ENCODE results near the gene FAM219B. TPM values are rescaled to one million over a fixed set of nuclear protein-coding genes. Genes with fewer than 3 reads are reported as not detected.

Gene FAM219B
- total and polyA plus RNA-seq, 2 of the 4 experiments (the other 2 are of a cell fraction) = 24.9 to 48.7 TPM

DNA sequence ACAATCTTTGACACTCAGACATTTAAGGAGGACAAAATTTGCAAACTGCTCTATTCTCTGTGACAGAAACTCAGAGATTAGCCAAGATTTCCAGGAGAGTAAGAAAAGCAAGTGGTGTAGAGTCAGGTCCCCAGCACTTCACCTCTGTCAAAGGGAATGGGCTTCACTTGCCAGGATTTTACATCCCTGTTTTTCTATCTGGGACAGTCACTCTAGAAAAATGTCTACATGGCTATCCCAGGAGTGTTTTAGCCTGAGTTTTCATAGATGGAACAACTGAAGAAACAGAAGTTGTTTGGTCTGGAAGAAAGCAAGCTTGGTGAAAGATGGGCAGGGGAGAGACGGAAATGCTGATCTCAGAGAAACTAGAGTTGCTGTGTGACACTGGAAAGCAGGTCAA lies 3.0 kb downstream of the FAM219B start:
- Histone ChIP-seq H4K20me1 (ENCODE audit: insufficient read depth, low read length) (peaks cover 13% of the 10 kb centered on the region), H3K4me3 (ENCODE audit: insufficient read depth, low read depth, low read length) (no peak overlapping the region), H3K27ac (ENCODE audit: insufficient read depth, low read length) (no peak overlapping the region), H2AK9ac (replicated peaks; ENCODE audit: low read depth, low read length, poor library complexity) (peak overlapping the region; percentile 23), H3K9me1 (ENCODE audit: insufficient read depth, low read length) (peaks cover 4% of the 10 kb centered on the region), H3K14ac (replicated peaks; ENCODE audit: low read depth, low read length) (no peak overlapping the region), H3K4ac (ENCODE audit: low read depth, low read length) (no peak overlapping the region), H3K4me1 (ENCODE audit: control insufficient read depth, insufficient read depth, low read length) (peaks cover 13% of the 10 kb centered on the region), H3K56ac (ENCODE audit: extremely low read depth, insufficient read depth, low read length) (no peak overlapping the region), H4K91ac (ENCODE audit: insufficient read depth, low read depth, low read length) (no peak overlapping the region), H4K5ac (ENCODE audit: low read depth, low read length) (no peak overlapping the region), H3K9me3 (ENCODE audit: control insufficient read depth, insufficient read depth, low read length) (no peaks in the 10 kb centered on the region), H2BK15ac (ENCODE audit: low read depth, low read length) (no peak overlapping the region), H2BK5ac (ENCODE audit: low read depth, low read length, poor library complexity, severe bottlenecking) (no peak overlapping the region), H3K9ac (ENCODE audit: low read depth, low read length) (no peak overlapping the region), H4K8ac (ENCODE audit: low read depth in 2 of 2, low read length in 2 of 2) (no peak overlapping the region), H3K18ac (ENCODE audit: low read depth, low read length) (no peak overlapping the region), H2AK5ac (ENCODE audit: low read depth, low read length) (no peak overlapping the region), H3K23ac (ENCODE audit: low read depth, low read length) (no peak overlapping the region; the same call in 1 of the 2 replicates), H3K4me2 (ENCODE audit: low read depth, low read length) (no peak overlapping the region), H2BK120ac (ENCODE audit: low read depth, low read length) (no peak overlapping the region), H3K36me3 (ENCODE audit: control insufficient read depth, insufficient read depth, low read length) (peaks cover 38% of the 10 kb centered on the region), H2AFZ (replicated peaks; ENCODE audit: low read length, poor library complexity) (no peak overlapping the region), H3K27me3 (ENCODE audit: control insufficient read depth, insufficient read depth, low read length) (no peaks in the 10 kb centered on the region), H3K79me1 (ENCODE audit: low read depth in 1 of 2, low read length in 2 of 2) (peaks cover 34 to 71% of the 10 kb centered on the region in 2 experiments), H2BK20ac (ENCODE audit: low read depth, low read length) (no peak overlapping the region)
- CTCF ChIA-PET = no interaction called here
- intact Hi-C loops (cut with micrococcal nuclease) (loop anchor here (1.0 kb wide), 1 partner anchor 13 kb away; the partner anchor contains the start of gene MPI), in situ Hi-C loops (cut with MboI; ENCODE audit: low sequenced_read_pairs) (no loop called here), dilution Hi-C loops (cut with HindIII; ENCODE audit: low sequenced_read_pairs, unreplicated experiment) (no loop called here)
- POLR2A ChIA-PET (ENCODE audit: unreplicated experiment) = no interaction called here
- BruUV-seq (replicated peaks) = no TSS peak
- DNase-seq (peak; percentile 37), ATAC-seq (ENCODE audit: low read depth) (no peak)
- TF ChIP-seq RAD21 (IDR thresholded peaks at IDR 0.05; ENCODE audit: low read length) = no peak
- no peak for TF ChIP-seq FOS (IDR thresholded peaks at IDR 0.05; ENCODE audit: low read depth, low read length)
- no peak for TF ChIP-seq MXI1 (IDR thresholded peaks at IDR 0.05; ENCODE audit: borderline replicate concordance, low read depth, low read length)
- TF ChIP-seq BHLHE40 (IDR thresholded peaks at IDR 0.05; ENCODE audit: low read depth, low read length) = no peak
- TF ChIP-seq POLR2A (IDR thresholded peaks at IDR 0.05; ENCODE audit: low read depth, low read length) = no peak
- TF ChIP-seq USF2 (IDR thresholded peaks at IDR 0.05; ENCODE audit: low read depth, low read length) = no peak
- no peak for TF ChIP-seq MAFK (IDR thresholded peaks at IDR 0.05; ENCODE audit: low read depth, low read length)
- TF ChIP-seq CEBPB (IDR thresholded peaks at IDR 0.05; ENCODE audit: low read depth, low read length) = no peak
- TF ChIP-seq, protein P1, sequence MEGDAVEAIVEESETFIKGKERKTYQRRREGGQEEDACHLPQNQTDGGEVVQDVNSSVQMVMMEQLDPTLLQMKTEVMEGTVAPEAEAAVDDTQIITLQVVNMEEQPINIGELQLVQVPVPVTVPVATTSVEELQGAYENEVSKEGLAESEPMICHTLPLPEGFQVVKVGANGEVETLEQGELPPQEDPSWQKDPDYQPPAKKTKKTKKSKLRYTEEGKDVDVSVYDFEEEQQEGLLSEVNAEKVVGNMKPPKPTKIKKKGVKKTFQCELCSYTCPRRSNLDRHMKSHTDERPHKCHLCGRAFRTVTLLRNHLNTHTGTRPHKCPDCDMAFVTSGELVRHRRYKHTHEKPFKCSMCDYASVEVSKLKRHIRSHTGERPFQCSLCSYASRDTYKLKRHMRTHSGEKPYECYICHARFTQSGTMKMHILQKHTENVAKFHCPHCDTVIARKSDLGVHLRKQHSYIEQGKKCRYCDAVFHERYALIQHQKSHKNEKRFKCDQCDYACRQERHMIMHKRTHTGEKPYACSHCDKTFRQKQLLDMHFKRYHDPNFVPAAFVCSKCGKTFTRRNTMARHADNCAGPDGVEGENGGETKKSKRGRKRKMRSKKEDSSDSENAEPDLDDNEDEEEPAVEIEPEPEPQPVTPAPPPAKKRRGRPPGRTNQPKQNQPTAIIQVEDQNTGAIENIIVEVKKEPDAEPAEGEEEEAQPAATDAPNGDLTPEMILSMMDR (conservative IDR thresholded peaks at IDR 0.05; ENCODE audit: low read depth, low read length) = no peak
- TF ChIP-seq, protein P2, sequence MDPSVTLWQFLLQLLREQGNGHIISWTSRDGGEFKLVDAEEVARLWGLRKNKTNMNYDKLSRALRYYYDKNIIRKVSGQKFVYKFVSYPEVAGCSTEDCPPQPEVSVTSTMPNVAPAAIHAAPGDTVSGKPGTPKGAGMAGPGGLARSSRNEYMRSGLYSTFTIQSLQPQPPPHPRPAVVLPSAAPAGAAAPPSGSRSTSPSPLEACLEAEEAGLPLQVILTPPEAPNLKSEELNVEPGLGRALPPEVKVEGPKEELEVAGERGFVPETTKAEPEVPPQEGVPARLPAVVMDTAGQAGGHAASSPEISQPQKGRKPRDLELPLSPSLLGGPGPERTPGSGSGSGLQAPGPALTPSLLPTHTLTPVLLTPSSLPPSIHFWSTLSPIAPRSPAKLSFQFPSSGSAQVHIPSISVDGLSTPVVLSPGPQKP (IDR thresholded peaks at IDR 0.05; ENCODE audit: borderline replicate concordance, low read depth, low read length) = no peak
- TF ChIP-seq MAZ (IDR thresholded peaks at IDR 0.05; ENCODE audit: borderline replicate concordance, low read depth, low read length) = no peak
- WGBS, 2 experiments (ENCODE audit: extremely low coverage in 2 of 2, insufficient read length in 1 of 2) = no CpG with 5 or more reads among the region's 1 CpG
